ENCODE data around the gene ADGB.
"Not testable (repeated sequence)": the region's sequence is repeated elsewhere in the genome, so short reads cannot be mapped to it uniquely, and the experiment has no call there.

Gene ADGB

GRCh38 chr6:146768722-146769121 lies 169.9 kb downstream of the ADGB start:
- no peak for DNase-seq (ENCODE audit: low spot score)

GRCh38 chr6:146770275-146770964 lies 171.6 kb downstream of the ADGB start:
- DNase-seq (ENCODE audit: low spot score): no peak

- no peak for DNase-seq (ENCODE audit: low spot score)
These were observed 172.4 kb downstream of the ADGB start for GRCh38 chr6:146770965-146771735.

GRCh38 chr6:146775220-146775619 lies 176.4 kb downstream of the ADGB start:
- peak; percentile 24 for DNase-seq (ENCODE audit: low spot score)

- DNase-seq (ENCODE audit: low spot score): no peak
These were observed 183.1 kb downstream of the ADGB start for GRCh38 chr6:146781836-146782235.

GRCh38 chr6:146785001-146785585 lies 186.3 kb downstream of the ADGB start:
- DNase-seq (ENCODE audit: low spot score): peak; percentile 71

- DNase-seq (ENCODE audit: low spot score): no peak
These were observed 189.2 kb downstream of the ADGB start for GRCh38 chr6:146787876-146788508.

GRCh38 chr6:146790561-146791091 lies 191.9 kb downstream of the ADGB start:
- DNase-seq (ENCODE audit: low spot score): no peak

GRCh38 chr6:146791930-146792329 lies 193.2 kb downstream of the ADGB start:
- DNase-seq (ENCODE audit: low spot score): no peak

GRCh38 chr6:146793218-146793617 lies 194.4 kb downstream of the ADGB start:
- not testable (repeated sequence) for DNase-seq (ENCODE audit: low spot score)

GRCh38 chr6:146795479-146796133 lies 196.8 kb downstream of the ADGB start:
- no peak for DNase-seq (ENCODE audit: low spot score)

- DNase-seq (ENCODE audit: low spot score): not testable (repeated sequence)
These were observed 204.4 kb downstream of the ADGB start for GRCh38 chr6:146803167-146803566.

GRCh38 chr6:146803601-146804000 lies 204.8 kb downstream of the ADGB start:
- no peak for DNase-seq (ENCODE audit: low spot score)

- no peak for DNase-seq (ENCODE audit: low spot score)
These were observed 207.0 kb downstream of the ADGB start for GRCh38 chr6:146805546-146806325.

- DNase-seq (ENCODE audit: low spot score): not testable (repeated sequence)
These were observed 210.2 kb downstream of the ADGB start for GRCh38 chr6:146809014-146809413.

GRCh38 chr6:146812811-146813321 lies 214.1 kb downstream of the ADGB start:
- DNase-seq (ENCODE audit: low spot score): not testable (repeated sequence)

GRCh38 chr6:146813554-146813953 lies 214.8 kb downstream of the ADGB start:
- no peak for DNase-seq (ENCODE audit: low spot score)

GRCh38 chr6:146814148-146814750 lies 215.5 kb downstream of the ADGB start:
- DNase-seq (ENCODE audit: low spot score): no peak

- not testable (repeated sequence) for DNase-seq (ENCODE audit: low spot score)
These were observed 217.0 kb downstream of the ADGB start for GRCh38 chr6:146815511-146816462.
